ENCODE results near the gene C16orf96. TPM values are rescaled to one million over a fixed set of nuclear protein-coding genes. Genes with fewer than 3 reads are reported as not detected.

C16orf96 gene
- total and polyA plus RNA-seq, 4 experiments from 2014 or later, result 0.29 to 0.33 TPM; not detected in 2

- H3K27ac Mint-ChIP-seq, result peak overlapping the region; percentile 60 to 91 (median 82)
- H3K4me1 Mint-ChIP-seq, result peaks cover 39 to 77% (median 55%) of the 10 kb centered on the region in 4 donors
- ChIA-PET POLR2A (ENCODE audit: partially characterized antibody) (interaction anchor here (1.2 to 1.6 kb wide), 2 partner anchors 9 to 35 kb away, joined by 3 to 6 read pairs; partner anchors contain the start of gene HMOX2), CTCF (ENCODE audit: partially characterized antibody) (interaction anchor here (2.0 to 13.3 kb wide), 3 partner anchors 26 to 38 kb away, joined by 5 to 343 read pairs (median 203); partner anchors contain the start of genes HMOX2 and NMRAL1)
- H3K9me3 ChIP-seq (ENCODE audit: control insufficient read depth in 1 of 2, low read length in 2 of 2), result no peaks in the 10 kb centered on the region
- H3K36me3 Mint-ChIP-seq, result peaks cover 42 to 72% of the 10 kb centered on the region in 2 donors
- H3K4me3 ChIP-seq (ENCODE audit: low read length in 2 of 2), result no peak overlapping the region
- no peak overlapping the region for H3K27ac ChIP-seq (ENCODE audit: low read depth, low read length)
- peaks cover 58% of the 10 kb centered on the region for H3K36me3 ChIP-seq (ENCODE audit: insufficient read depth, low read length)
- no peaks in the 10 kb centered on the region for H3K9me3 Mint-ChIP-seq
- H3K27me3 ChIP-seq (ENCODE audit: insufficient read depth, low read length), result no peaks in the 10 kb centered on the region
- no peak overlapping the region for H3K4me3 Mint-ChIP-seq
- no peaks in the 10 kb centered on the region for H3K27me3 Mint-ChIP-seq
- intact Hi-C loops (cut with micrococcal nuclease), result no loop called here
- peaks cover 52% of the 10 kb centered on the region for H3K4me1 ChIP-seq (ENCODE audit: insufficient read depth, low read length)
- no peak for DNase-seq
Observed at GRCh38 chr16:4510747-4511426, 45.3 kb upstream of the C16orf96 start.

GRCh38 chr16:4511441-4512082 is 44.6 kb upstream of the C16orf96 start:
- Histone ChIP-seq H3K27ac (ENCODE audit: low read depth, low read length) (no peak overlapping the region), H3K4me3 (ENCODE audit: low read length in 2 of 2) (no peak overlapping the region), H3K27me3 (ENCODE audit: insufficient read depth, low read length) (no peaks in the 10 kb centered on the region), H3K36me3 (ENCODE audit: insufficient read depth, low read length) (peaks cover 58% of the 10 kb centered on the region), H3K9me3 (ENCODE audit: control insufficient read depth in 1 of 2, low read length in 2 of 2) (no peaks in the 10 kb centered on the region), H3K4me1 (ENCODE audit: insufficient read depth, low read length) (peaks cover 51% of the 10 kb centered on the region)
- H3K4me1 Mint-ChIP-seq, result peaks cover 37 to 75% (median 53%) of the 10 kb centered on the region in 4 donors
- peak overlapping the region; percentile 64 to 91 (median 84) for H3K27ac Mint-ChIP-seq
- H3K27me3 Mint-ChIP-seq, result no peaks in the 10 kb centered on the region
- no peak for DNase-seq
- ChIA-PET POLR2A (ENCODE audit: partially characterized antibody) (no interaction called here), CTCF (ENCODE audit: partially characterized antibody) (interaction anchor here (1.6 to 2.0 kb wide), 2 partner anchors 22 to 37 kb away, joined by 5 read pairs; no protein-coding TSS in a partner anchor)
- intact Hi-C loops (cut with micrococcal nuclease), result no loop called here
- no peak overlapping the region for H3K4me3 Mint-ChIP-seq
- peaks cover 42 to 67% of the 10 kb centered on the region in 2 donors for H3K36me3 Mint-ChIP-seq
- H3K9me3 Mint-ChIP-seq, result no peaks in the 10 kb centered on the region

GRCh38 chr16:4512473-4512872 is 43.7 kb upstream of the C16orf96 start:
- Mint-ChIP-seq H3K36me3 (peaks cover 41 to 60% of the 10 kb centered on the region in 2 donors), H3K9me3 (no peaks in the 10 kb centered on the region), H3K27me3 (no peaks in the 10 kb centered on the region), H3K27ac (peak overlapping the region in 6 of 7 donors; percentile 64 to 91 (median 79)), H3K4me1 (peaks cover 35 to 67% (median 51%) of the 10 kb centered on the region in 4 donors), H3K4me3 (peak overlapping the region in 1 of 8 donors; percentile 61)
- Histone ChIP-seq H3K27ac (ENCODE audit: low read depth, low read length) (no peak overlapping the region), H3K4me1 (ENCODE audit: insufficient read depth, low read length) (peaks cover 48% of the 10 kb centered on the region), H3K4me3 (ENCODE audit: low read length in 2 of 2) (no peak overlapping the region), H3K27me3 (ENCODE audit: insufficient read depth, low read length) (no peaks in the 10 kb centered on the region), H3K9me3 (ENCODE audit: control insufficient read depth in 1 of 2, low read length in 2 of 2) (no peaks in the 10 kb centered on the region), H3K36me3 (ENCODE audit: insufficient read depth, low read length) (peaks cover 49% of the 10 kb centered on the region)
- ChIA-PET POLR2A (ENCODE audit: partially characterized antibody) (no interaction called here), CTCF (ENCODE audit: partially characterized antibody) (interaction anchor here (1.6 to 2.0 kb wide), 2 partner anchors 23 to 36 kb away, joined by 5 read pairs; no protein-coding TSS in a partner anchor)
- no peak for DNase-seq
- intact Hi-C loops (cut with micrococcal nuclease), result no loop called here

- Histone ChIP-seq H3K9me3 (ENCODE audit: control insufficient read depth in 1 of 2, low read length in 2 of 2) (no peaks in the 10 kb centered on the region), H3K27me3 (ENCODE audit: insufficient read depth, low read length) (no peaks in the 10 kb centered on the region), H3K36me3 (ENCODE audit: insufficient read depth, low read length) (peaks cover 41% of the 10 kb centered on the region), H3K4me3 (ENCODE audit: low read length in 2 of 2) (no peak overlapping the region), H3K4me1 (ENCODE audit: insufficient read depth, low read length) (peaks cover 42% of the 10 kb centered on the region), H3K27ac (ENCODE audit: low read depth, low read length) (peak overlapping the region; percentile 50)
- DNase-seq, result no peak
- Mint-ChIP-seq H3K27me3 (no peaks in the 10 kb centered on the region), H3K27ac (peak overlapping the region; percentile 46 to 94 (median 78)), H3K4me3 (peak overlapping the region in 1 of 8 donors; percentile 30), H3K9me3 (no peaks in the 10 kb centered on the region), H3K36me3 (peaks cover 33 to 52% of the 10 kb centered on the region in 2 donors), H3K4me1 (peaks cover 33 to 65% (median 46%) of the 10 kb centered on the region in 4 donors)
- ChIA-PET POLR2A (ENCODE audit: partially characterized antibody) (interaction anchor here (1.4 to 2.5 kb wide), 3 partner anchors 7 to 19 kb away, joined by 4 to 37 read pairs (median 5); no protein-coding TSS in a partner anchor), CTCF (ENCODE audit: partially characterized antibody) (interaction anchor here (1.6 to 2.2 kb wide), 4 partner anchors 7 to 36 kb away, joined by 5 to 14 read pairs (median 6); no protein-coding TSS in a partner anchor)
- intact Hi-C loops (cut with micrococcal nuclease), result no loop called here
Observed at GRCh38 chr16:4513086-4513860, 42.9 kb upstream of the C16orf96 start.

- H3K4me1 Mint-ChIP-seq, result peaks cover 33 to 70% (median 49%) of the 10 kb centered on the region in 4 donors
- no peak overlapping the region for H3K4me3 ChIP-seq (ENCODE audit: low read length in 2 of 2)
- no peaks in the 10 kb centered on the region for H3K9me3 ChIP-seq (ENCODE audit: control insufficient read depth in 1 of 2, low read length in 2 of 2)
- intact Hi-C loops (cut with micrococcal nuclease), result no loop called here
- H3K36me3 Mint-ChIP-seq, result peaks cover 27 to 48% of the 10 kb centered on the region in 2 donors
- peaks cover 39% of the 10 kb centered on the region for H3K4me1 ChIP-seq (ENCODE audit: insufficient read depth, low read length)
- H3K27ac ChIP-seq (ENCODE audit: low read depth, low read length), result peak overlapping the region; percentile 50
- H3K4me3 Mint-ChIP-seq, result peak overlapping the region in 2 of 8 donors; percentile 12 to 20
- no peaks in the 10 kb centered on the region for H3K27me3 Mint-ChIP-seq
- CTCF ChIA-PET (ENCODE audit: partially characterized antibody), result interaction anchor here (1.4 to 2.2 kb wide), 6 partner anchors 8 to 72 kb away, joined by 3 to 14 read pairs (median 6); no protein-coding TSS in a partner anchor
- POLR2A ChIA-PET (ENCODE audit: partially characterized antibody), result interaction anchor here (1.2 to 2.5 kb wide), 7 partner anchors 8 to 102 kb away, joined by 4 to 37 read pairs (median 6); partner anchors contain the start of genes CDIP1 and HMOX2
- DNase-seq, result no peak
- peaks cover 36% of the 10 kb centered on the region for H3K36me3 ChIP-seq (ENCODE audit: insufficient read depth, low read length)
- peak overlapping the region; percentile 78 to 95 (median 93) for H3K27ac Mint-ChIP-seq
- no peaks in the 10 kb centered on the region for H3K27me3 ChIP-seq (ENCODE audit: insufficient read depth, low read length)
- no peaks in the 10 kb centered on the region for H3K9me3 Mint-ChIP-seq
Observed at GRCh38 chr16:4513881-4514280, 42.3 kb upstream of the C16orf96 start.

- peaks cover 34 to 70% (median 49%) of the 10 kb centered on the region in 4 donors for H3K4me1 Mint-ChIP-seq
- intact Hi-C loops (cut with micrococcal nuclease), result no loop called here
- ChIA-PET POLR2A (ENCODE audit: partially characterized antibody) (interaction anchor here (1.2 to 2.5 kb wide), 11 partner anchors 9 to 288 kb away, joined by 4 to 37 read pairs (median 5); partner anchors contain the start of genes CDIP1, HMOX2, NMRAL1 and ROGDI), CTCF (ENCODE audit: partially characterized antibody) (interaction anchor here (0.8 to 2.2 kb wide), 9 partner anchors 9 to 72 kb away, joined by 3 to 14 read pairs (median 6); partner anchors contain the start of gene HMOX2)
- Histone ChIP-seq H3K36me3 (ENCODE audit: insufficient read depth, low read length) (peaks cover 28% of the 10 kb centered on the region), H3K9me3 (ENCODE audit: control insufficient read depth in 1 of 2, low read length in 2 of 2) (no peaks in the 10 kb centered on the region), H3K4me3 (ENCODE audit: low read length in 2 of 2) (no peak overlapping the region), H3K4me1 (ENCODE audit: insufficient read depth, low read length) (peaks cover 39% of the 10 kb centered on the region), H3K27ac (ENCODE audit: low read depth, low read length) (peak overlapping the region; percentile 50), H3K27me3 (ENCODE audit: insufficient read depth, low read length) (no peaks in the 10 kb centered on the region)
- no peak for DNase-seq
- H3K27me3 Mint-ChIP-seq, result no peaks in the 10 kb centered on the region
- H3K27ac Mint-ChIP-seq, result peak overlapping the region; percentile 88 to 95 (median 94)
- H3K4me3 Mint-ChIP-seq, result peak overlapping the region in 6 of 8 donors; percentile 42 to 85 (median 76)
- peaks cover 24 to 40% of the 10 kb centered on the region in 2 donors for H3K36me3 Mint-ChIP-seq
- H3K9me3 Mint-ChIP-seq, result no peaks in the 10 kb centered on the region
Observed at GRCh38 chr16:4514606-4515005, 41.5 kb upstream of the C16orf96 start.

All from CD4-positive, alpha-beta memory T cell (primary cell).